ENCODE measurements around the gene COL4A3.

DNA sequence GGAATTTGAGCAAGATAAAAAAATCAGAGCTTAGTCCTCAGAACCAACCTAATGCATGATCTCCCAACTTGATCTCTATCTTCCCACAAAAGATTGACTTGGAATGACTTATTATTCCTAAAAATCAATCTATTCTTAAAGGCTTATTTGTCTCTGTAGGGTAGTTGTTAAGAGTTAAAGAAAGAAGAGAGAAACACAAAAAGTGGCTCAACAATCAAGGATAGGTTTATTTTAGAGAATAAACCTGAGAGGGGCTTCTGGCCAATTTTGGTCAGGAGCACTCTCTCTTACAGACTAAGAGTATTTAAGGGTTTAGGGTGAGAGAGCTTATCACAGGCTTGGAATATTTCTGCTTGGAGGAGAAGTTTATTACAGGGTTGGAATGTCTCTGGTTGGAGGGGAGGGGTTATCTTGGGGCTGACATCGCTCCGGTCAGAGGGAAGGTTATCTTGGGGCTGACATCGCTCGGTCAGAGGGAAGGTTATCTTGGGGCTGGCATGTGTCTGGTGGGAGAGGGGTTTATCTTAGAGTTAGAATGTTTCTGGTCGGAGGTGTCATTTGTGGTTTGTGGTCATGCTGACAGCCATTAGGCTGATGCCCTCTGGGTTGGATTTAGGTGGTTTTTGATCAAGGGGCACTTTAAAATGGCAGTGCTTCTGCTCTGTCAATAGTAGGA lies 158.2 kb downstream of the COL4A3 start:
- TF ChIP-seq POLR2A (IDR thresholded peaks at IDR 0.05; ENCODE audit: low read depth, low read length) (no peak), POLR2AphosphoS5 (IDR thresholded peaks at IDR 0.05; ENCODE audit: low read depth, low read length) (no peak)

All from GM12891 (cell line).